ENCODE results near the gene HGF.
"Not testable (repeated sequence)": the region's sequence is repeated elsewhere in the genome, so short reads cannot be mapped to it uniquely, and the experiment has no call there.

DNA sequence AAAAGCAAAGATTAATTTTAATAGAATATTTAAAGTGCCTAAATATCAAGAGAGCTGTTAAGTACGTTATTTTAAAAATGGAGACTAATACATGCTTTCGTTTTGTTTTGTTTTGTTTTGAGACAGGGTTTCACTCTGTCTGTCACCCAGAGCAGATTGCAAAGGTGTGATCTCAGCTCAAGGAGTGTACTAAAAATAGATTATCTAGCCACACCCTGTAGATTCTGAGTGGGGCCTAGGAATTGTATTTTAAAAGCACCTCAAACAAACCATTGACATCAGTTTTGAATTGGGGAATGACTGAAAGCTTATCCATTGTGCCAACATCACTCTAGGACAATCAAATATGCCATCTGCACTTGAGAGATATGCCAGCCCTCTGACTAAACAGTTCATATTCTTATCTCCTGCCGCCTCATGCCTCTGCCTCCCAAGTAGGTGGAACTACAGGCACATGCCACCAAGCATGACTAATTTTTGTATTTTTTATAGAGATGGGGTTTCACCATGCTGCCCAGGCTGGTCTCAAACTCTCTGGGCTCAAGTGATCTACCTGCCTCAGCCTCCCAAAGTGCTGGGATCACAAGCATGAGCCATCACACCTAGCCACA, 43.1 kb upstream of the HGF start:
- TF ChIP-seq, protein P1, sequence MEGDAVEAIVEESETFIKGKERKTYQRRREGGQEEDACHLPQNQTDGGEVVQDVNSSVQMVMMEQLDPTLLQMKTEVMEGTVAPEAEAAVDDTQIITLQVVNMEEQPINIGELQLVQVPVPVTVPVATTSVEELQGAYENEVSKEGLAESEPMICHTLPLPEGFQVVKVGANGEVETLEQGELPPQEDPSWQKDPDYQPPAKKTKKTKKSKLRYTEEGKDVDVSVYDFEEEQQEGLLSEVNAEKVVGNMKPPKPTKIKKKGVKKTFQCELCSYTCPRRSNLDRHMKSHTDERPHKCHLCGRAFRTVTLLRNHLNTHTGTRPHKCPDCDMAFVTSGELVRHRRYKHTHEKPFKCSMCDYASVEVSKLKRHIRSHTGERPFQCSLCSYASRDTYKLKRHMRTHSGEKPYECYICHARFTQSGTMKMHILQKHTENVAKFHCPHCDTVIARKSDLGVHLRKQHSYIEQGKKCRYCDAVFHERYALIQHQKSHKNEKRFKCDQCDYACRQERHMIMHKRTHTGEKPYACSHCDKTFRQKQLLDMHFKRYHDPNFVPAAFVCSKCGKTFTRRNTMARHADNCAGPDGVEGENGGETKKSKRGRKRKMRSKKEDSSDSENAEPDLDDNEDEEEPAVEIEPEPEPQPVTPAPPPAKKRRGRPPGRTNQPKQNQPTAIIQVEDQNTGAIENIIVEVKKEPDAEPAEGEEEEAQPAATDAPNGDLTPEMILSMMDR (IDR thresholded peaks at IDR 0.05) = not testable (repeated sequence)
- TF ChIP-seq POLR2A, EP300, POLR2AphosphoS5 (IDR thresholded peaks at IDR 0.05): not testable (repeated sequence)

Data from stomach (tissue), 4 donors.